ENCODE data around the gene SMYD4. TPM values are rescaled to one million over a fixed set of nuclear protein-coding genes. Genes with fewer than 3 reads are reported as not detected.

Gene SMYD4
- total RNA-seq, 1 experiment from 2014 or later = 23.3 TPM

DNA sequence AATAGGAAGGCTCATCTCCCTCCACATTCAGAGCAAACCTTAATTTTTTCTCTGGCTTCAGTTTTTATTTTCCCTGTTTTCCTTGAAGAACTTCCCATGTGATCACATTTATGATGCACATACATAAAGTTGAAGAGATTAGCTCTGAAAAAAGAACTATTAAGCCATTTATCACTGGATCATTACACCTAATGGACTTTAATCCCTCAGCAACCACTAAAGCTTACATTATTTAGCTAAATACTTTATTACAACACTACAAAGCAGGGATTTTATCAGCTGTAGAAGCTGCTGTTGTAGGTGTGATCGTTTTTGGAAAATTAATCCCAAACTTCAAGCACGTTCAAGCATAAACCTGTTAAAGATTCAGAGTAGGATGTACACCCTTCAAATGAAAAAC is 21.1 kb downstream of the SMYD4 start:
- 0 out of 2 replicates have a peak, but pooled peaks cover 9% of the 10 kb centered on the region for H3K4me1 ChIP-seq (replicated peaks; ENCODE audit: insufficient read depth)
- TF ChIP-seq, protein P1, sequence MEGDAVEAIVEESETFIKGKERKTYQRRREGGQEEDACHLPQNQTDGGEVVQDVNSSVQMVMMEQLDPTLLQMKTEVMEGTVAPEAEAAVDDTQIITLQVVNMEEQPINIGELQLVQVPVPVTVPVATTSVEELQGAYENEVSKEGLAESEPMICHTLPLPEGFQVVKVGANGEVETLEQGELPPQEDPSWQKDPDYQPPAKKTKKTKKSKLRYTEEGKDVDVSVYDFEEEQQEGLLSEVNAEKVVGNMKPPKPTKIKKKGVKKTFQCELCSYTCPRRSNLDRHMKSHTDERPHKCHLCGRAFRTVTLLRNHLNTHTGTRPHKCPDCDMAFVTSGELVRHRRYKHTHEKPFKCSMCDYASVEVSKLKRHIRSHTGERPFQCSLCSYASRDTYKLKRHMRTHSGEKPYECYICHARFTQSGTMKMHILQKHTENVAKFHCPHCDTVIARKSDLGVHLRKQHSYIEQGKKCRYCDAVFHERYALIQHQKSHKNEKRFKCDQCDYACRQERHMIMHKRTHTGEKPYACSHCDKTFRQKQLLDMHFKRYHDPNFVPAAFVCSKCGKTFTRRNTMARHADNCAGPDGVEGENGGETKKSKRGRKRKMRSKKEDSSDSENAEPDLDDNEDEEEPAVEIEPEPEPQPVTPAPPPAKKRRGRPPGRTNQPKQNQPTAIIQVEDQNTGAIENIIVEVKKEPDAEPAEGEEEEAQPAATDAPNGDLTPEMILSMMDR (conservative IDR thresholded peaks at IDR 0.05) = no peak
- no peak for TF ChIP-seq EZH2 (IDR thresholded peaks at IDR 0.05; ENCODE audit: low read depth)
- peaks cover 3% of the 10 kb centered on the region; the same call in 1 of the 2 replicates for H4K20me1 ChIP-seq (ENCODE audit: insufficient read depth)
- no peaks in the 10 kb centered on the region for H3K9me3 ChIP-seq (ENCODE audit: insufficient read depth, low read depth)
- intact Hi-C loops (cut with micrococcal nuclease; ENCODE audit: unreplicated experiment) = no loop called here
- H3K79me2 ChIP-seq (ENCODE audit: low read depth) = no peaks in the 10 kb centered on the region
- no peak overlapping the region for H2AFZ ChIP-seq
- H3K27ac ChIP-seq = no peak overlapping the region
- CTCF ChIA-PET = no interaction called here
- H3K36me3 ChIP-seq (ENCODE audit: low read depth) = 0 out of 2 replicates have a peak, but pooled peaks cover 5% of the 10 kb centered on the region
- no peak overlapping the region for H3K4me3 ChIP-seq
- POLR2A ChIA-PET (ENCODE audit: unreplicated experiment) = no interaction called here
- no TSS peak for BruUV-seq (replicated peaks)
- no peaks in the 10 kb centered on the region for H3K27me3 ChIP-seq (ENCODE audit: insufficient read depth, low read depth)
- no peaks in the 10 kb centered on the region for H3K9me2 ChIP-seq (ENCODE audit: insufficient read depth)
- 0 out of 2 replicates have a peak, but pooled peaks cover 18% of the 10 kb centered on the region for H3F3A ChIP-seq (ENCODE audit: insufficient read depth, low read depth)
- no peak for DNase-seq
- no peak overlapping the region for H3K4me2 ChIP-seq

DNA sequence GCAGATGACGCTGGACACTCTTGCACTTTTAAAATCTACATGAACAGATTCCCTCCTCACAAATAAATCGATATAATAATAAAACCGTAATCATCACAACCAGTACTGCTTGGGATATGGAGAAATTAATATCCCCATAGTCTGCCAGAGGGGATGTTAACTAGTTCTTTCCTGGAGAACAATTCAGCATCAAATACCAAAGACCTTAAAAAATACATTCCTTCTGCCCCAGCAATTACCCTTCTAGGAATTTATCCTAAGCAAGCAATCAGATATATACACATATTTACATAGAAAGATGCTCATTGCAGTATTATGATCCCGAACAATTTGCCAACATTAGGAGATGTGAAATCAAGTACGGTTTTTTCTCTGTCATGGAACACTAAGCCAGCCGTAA is 21.8 kb downstream of the SMYD4 start:
- no TSS peak for BruUV-seq (replicated peaks)
- intact Hi-C loops (cut with micrococcal nuclease; ENCODE audit: unreplicated experiment) = no loop called here
- no peaks in the 10 kb centered on the region for H3K27me3 ChIP-seq (ENCODE audit: insufficient read depth, low read depth)
- no peak for DNase-seq
- 0 out of 2 replicates have a peak, but pooled peaks cover 2% of the 10 kb centered on the region for H3K4me1 ChIP-seq (replicated peaks; ENCODE audit: insufficient read depth)
- no peak overlapping the region for H3K4me2 ChIP-seq
- no peak overlapping the region for H3K27ac ChIP-seq
- no peak overlapping the region for H3K4me3 ChIP-seq
- 0 out of 2 replicates have a peak, but pooled peaks cover 5% of the 10 kb centered on the region for H3K36me3 ChIP-seq (ENCODE audit: low read depth)
- no peak overlapping the region for H2AFZ ChIP-seq
- peaks cover 3% of the 10 kb centered on the region; the same call in 1 of the 2 replicates for H4K20me1 ChIP-seq (ENCODE audit: insufficient read depth)
- H3F3A ChIP-seq (ENCODE audit: insufficient read depth, low read depth) = 0 out of 2 replicates have a peak, but pooled peaks cover 12% of the 10 kb centered on the region
- no peak for TF ChIP-seq EZH2 (IDR thresholded peaks at IDR 0.05; ENCODE audit: low read depth)
- TF ChIP-seq, protein P1 (conservative IDR thresholded peaks at IDR 0.05) = no peak
- H3K79me2 ChIP-seq (ENCODE audit: low read depth) = no peaks in the 10 kb centered on the region
- no peaks in the 10 kb centered on the region for H3K9me2 ChIP-seq (ENCODE audit: insufficient read depth)
- ChIA-PET CTCF (no interaction called here), POLR2A (ENCODE audit: unreplicated experiment) (no interaction called here)
- no peaks in the 10 kb centered on the region for H3K9me3 ChIP-seq (ENCODE audit: insufficient read depth, low read depth)

DNA sequence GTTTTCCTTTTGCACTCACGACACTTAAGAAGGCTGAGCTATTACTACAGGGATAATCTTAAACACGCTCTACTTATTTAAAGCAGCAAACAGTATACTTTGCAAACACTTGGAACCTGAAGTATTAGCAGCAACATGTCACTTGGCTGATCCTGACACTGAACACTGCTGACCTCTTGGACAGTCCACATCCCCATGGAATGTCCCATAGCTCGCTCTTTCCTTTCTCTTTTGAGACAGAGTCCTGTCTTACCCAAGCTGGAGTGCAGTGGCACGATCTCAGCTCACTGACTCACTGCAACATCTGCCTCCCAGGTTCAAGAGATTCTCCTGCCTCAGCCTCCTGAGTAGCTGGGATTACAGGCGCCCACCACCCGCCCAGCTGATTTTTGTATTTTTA is 26.4 kb downstream of the SMYD4 start:
- Histone ChIP-seq H3K4me1 (replicated peaks; ENCODE audit: insufficient read depth) (no peaks in the 10 kb centered on the region), H3K9me3 (ENCODE audit: insufficient read depth, low read depth) (no peaks in the 10 kb centered on the region), H3F3A (ENCODE audit: insufficient read depth, low read depth) (peaks cover 4% of the 10 kb centered on the region; the same call in 1 of the 2 replicates), H3K36me3 (ENCODE audit: low read depth) (0 out of 2 replicates have a peak, but pooled peaks cover 8% of the 10 kb centered on the region), H3K4me2 (no peak overlapping the region), H3K27me3 (ENCODE audit: insufficient read depth, low read depth) (no peaks in the 10 kb centered on the region), H4K20me1 (ENCODE audit: insufficient read depth) (peaks cover 8% of the 10 kb centered on the region; the same call in 1 of the 2 replicates), H3K9me2 (ENCODE audit: insufficient read depth) (no peaks in the 10 kb centered on the region), H2AFZ (no peak overlapping the region), H3K4me3 (no peak overlapping the region), H3K27ac (no peak overlapping the region), H3K79me2 (ENCODE audit: low read depth) (no peaks in the 10 kb centered on the region)
- no peak for TF ChIP-seq EZH2 (IDR thresholded peaks at IDR 0.05; ENCODE audit: low read depth)
- TF ChIP-seq, protein P1 (conservative IDR thresholded peaks at IDR 0.05) = no peak
- intact Hi-C loops (cut with micrococcal nuclease; ENCODE audit: unreplicated experiment) = no loop called here
- ChIA-PET POLR2A (ENCODE audit: unreplicated experiment) (interaction anchor here (0.5 kb wide), 1 partner anchor 9 kb away, joined by 5 read pairs; no protein-coding TSS in a partner anchor), CTCF (no interaction called here)
- no peak for DNase-seq
- BruUV-seq (replicated peaks) = no TSS peak

Data from PC-9 (cell line).